Measurements from ENCODE around the gene SNAP29.
"Not testable (repeated sequence)": the region's sequence is repeated elsewhere in the genome, so short reads cannot be mapped to it uniquely, and the experiment has no call there.

DNA sequence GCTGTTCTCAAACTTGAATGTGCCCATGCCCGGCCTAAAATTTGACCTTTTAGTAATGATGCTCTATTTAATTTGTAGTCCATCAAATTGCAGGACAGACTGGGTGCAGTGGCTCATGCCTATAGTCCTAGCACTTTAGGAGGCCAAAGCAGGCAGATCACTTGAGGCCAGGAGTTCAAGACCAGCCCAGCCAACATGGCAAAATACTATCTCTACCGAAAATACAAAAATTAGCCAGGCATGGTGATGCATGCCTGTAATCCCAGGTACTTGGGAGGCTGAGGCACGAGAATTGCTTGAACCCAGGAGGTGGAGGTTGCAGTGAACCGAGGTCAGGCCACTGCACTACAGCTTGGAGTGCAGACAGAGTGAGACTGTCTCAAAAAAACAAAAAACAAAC lies 33.6 kb upstream of the SNAP29 start:
- TF ChIP-seq, protein P1, sequence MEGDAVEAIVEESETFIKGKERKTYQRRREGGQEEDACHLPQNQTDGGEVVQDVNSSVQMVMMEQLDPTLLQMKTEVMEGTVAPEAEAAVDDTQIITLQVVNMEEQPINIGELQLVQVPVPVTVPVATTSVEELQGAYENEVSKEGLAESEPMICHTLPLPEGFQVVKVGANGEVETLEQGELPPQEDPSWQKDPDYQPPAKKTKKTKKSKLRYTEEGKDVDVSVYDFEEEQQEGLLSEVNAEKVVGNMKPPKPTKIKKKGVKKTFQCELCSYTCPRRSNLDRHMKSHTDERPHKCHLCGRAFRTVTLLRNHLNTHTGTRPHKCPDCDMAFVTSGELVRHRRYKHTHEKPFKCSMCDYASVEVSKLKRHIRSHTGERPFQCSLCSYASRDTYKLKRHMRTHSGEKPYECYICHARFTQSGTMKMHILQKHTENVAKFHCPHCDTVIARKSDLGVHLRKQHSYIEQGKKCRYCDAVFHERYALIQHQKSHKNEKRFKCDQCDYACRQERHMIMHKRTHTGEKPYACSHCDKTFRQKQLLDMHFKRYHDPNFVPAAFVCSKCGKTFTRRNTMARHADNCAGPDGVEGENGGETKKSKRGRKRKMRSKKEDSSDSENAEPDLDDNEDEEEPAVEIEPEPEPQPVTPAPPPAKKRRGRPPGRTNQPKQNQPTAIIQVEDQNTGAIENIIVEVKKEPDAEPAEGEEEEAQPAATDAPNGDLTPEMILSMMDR (IDR thresholded peaks at IDR 0.05), result not testable (repeated sequence)
- TF ChIP-seq POLR2A (IDR thresholded peaks at IDR 0.05), result not testable (repeated sequence)

All from breast epithelium (tissue), 3 donors.